GM19240 (cell line): ENCODE results near the gene C11orf21.

ENCODE experiments used
- DNase-seq: peaks from one replicate; pipeline ENCODE4 v3.0.0; 2011; ENCODE audit warnings: low spot score; ENCODE audit not compliant: insufficient read length

The C11orf21 gene

DNA sequence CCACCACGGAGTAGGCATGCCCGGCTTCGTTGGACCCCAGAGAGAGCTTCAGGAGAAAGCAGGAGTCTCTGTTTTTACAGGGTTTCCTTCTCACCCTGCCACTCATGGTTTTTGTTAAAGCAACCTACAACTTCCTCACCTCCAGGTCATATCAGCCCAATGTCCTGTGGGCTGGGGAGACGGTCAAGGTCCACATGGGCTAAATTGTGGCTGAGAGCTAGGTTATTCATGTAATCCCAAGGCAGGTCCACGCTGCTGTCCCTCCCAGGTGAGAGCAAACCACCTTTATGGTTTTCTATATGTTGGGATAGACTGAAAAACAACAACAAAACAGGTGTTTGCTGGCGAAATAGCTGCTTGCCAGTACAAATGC is 19.6 kb upstream of the C11orf21 start:
- no peak for DNase-seq

DNA sequence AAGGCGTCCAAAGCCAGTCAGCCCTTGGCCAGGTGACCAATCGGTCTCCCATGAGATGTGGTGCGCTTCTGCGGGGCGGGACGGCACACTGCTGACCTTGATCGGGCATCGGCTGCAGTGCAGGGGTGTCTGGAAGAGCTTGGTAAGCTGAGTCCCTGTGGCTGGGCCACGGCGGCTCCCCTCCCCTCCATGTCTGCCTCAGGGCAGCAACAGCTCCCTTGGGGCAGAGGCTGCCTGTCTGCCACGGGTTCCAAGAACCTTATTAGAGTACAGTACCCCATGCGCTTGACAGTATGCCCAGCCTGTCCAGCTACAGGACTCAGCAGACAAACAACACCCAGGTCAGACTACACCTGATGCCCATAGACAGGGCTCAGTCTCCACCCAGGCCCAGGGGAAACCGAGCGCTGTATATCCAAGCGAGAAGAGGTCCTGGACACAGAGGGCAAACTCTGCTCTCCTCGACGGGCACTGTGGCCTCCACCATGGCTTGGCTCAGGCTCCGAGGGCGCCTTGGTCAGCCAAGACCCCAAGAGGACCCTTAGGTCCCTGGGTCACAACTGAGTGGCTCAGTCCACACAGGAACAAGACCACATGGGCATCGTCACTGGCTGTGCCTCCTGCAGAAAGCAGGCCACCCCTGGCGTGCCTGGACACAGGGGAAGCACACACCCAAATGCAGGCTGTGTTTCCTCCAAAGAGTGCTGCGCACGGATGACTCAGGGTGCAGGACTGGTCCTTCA is 19.0 kb upstream of the C11orf21 start:
- no peak for DNase-seq

DNA sequence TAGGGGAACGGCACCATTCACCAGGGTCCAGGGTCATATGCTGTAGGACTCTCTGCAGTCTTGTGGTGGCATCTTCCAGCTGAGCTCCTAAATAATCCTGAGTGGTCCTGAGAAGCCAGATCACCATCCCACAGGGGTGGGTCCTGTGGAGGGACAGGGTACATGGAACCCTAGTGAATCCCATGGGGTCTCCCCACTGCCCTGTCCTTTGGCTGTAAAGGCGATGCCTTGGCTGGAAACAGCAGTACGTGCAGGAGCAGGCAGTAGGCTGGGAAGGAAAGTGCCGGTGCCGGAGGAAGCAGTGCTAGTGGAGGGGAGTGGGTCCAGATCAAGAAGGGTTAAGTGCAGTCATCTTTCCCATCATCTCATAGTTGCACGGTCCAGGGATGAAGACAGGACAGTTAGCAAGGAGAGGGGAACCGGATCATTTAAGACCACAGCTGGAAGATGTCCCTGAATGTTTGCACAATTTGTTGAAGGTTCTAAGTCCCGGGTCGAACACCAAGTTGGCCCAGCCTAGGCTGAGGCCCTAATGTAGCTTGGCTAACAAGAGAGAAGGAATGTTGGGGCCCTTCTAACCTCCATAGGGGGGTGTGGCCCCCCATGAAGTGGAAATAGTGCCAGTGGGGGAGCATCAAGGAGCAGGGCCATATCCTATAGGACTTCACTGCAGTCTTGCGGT is 18.2 kb upstream of the C11orf21 start:
- DNase-seq: no peak

DNA sequence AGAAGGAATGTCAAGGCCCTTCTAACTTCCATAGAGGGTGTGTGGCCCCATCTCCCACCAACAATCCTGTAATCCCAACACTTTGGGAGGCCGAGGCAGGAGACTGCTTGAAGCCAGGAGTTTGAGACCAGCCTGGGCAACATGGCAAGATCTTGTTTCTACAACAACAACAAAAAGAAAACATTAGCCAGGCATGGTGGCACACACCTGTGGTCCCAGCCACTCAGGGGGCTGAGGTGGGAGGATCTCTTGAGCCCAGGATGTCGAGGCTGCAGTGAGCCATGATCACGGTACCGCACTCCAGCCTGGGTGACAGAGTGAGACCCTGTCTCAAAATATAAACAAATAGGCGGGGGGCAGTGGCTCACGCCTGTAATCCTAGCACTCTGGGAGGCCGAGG is 17.0 kb upstream of the C11orf21 start:
- no peak for DNase-seq

DNA sequence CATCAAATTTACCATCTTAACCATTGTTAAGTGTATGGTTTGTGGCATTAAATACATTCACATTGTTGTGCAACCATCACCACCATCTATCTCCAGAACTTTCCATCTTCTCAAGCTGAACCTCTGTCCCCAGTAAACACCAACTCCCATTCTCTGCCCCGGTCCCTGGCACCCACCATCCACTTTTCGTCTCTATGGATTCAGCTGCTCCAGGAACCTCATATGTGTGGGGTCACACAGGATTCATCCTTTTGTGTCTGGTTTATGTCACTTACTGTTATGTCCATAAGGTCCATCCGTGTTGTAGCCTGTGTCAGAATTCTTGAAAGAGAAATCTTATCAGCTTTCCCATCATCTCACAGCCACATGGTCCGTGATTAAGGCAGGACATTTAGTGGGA is 16.4 kb upstream of the C11orf21 start:
- no peak for DNase-seq

DNA sequence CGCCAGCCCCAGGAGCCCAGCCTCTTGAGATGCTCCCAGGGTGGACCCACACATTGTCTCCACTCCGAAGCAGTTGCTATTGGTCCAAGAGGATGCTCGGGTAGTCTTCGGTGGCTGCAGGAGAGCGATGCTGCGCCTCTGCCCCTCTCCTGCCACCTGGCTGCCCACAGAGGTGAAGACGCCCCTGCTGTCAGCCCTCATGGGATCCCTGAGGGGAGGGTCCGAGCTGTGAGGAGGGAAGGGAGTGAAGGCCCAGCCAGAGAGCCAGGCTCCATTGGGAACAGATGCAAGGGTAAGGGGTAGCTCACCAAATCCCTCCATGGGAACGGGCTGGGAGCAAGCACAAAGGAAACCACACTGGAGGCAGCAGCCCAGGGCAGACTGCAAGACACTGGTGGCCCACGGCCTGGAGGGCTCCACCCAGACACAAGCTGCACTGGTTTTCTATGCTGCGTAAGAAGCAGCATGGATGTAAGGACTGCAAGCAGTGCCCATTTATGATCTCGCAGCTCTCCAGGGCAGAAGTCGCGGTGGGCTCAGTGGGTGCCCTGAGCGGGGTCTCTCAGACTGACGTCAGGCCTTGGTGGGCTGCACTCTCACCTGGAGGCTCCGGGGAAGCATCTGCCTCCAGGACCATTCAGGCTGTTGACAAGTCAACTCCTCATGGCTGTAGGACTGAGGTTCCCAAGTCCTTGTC is 15.8 kb upstream of the C11orf21 start:
- no peak for DNase-seq

DNA sequence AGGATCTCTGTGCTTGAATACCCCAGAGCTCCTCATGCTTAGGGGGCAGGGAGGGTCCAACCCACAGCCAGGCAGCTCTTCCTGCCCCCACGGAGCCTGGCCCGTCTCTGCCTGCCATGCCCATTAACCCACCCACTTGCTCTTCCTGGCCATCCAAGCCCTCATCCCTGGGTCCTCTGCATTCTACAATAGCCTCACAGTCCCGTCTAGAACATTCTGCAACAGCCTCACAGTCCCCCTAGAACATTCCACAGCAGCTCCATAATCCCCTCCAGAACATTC is 15.2 kb upstream of the C11orf21 start:
- DNase-seq: no peak

DNA sequence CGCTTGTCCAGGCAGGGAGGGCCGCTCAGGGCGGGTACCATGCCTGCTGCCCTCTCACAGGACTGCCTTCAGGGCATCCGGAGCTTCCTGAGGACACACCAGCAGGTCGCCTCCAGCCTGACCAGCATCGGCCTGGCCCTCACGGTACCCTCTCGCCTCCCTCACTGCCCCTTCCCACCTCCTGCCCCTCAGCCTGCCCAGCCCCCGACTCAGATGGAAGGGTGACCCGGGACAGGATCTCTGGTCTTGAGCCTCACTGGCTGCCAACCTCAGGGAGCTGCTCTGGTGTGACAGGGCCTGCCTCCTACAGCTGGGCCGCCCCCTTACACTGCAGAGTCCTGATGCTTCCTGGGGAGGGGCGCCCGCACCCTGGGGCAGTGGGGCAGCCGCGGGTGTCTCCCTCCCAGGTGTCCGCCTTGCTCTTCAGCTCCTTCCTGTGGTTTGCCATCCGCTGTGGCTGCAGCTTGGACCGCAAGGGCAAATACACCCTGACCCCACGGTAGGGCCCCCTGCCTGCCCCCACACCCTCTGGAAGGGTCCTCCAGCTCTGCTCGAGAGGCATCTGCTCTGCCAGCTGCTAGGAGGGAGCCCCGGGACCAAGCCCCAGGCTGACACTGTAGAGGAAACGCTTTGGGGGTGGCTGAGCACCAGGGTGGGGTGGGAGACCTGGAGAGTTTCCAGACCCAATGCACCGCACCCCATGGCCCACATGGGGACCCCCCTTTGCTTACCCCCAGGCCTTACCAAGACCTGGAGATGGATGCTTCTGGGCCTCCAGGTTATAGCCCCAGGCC is 14.6 kb upstream of the C11orf21 start:
- no peak for DNase-seq

DNA sequence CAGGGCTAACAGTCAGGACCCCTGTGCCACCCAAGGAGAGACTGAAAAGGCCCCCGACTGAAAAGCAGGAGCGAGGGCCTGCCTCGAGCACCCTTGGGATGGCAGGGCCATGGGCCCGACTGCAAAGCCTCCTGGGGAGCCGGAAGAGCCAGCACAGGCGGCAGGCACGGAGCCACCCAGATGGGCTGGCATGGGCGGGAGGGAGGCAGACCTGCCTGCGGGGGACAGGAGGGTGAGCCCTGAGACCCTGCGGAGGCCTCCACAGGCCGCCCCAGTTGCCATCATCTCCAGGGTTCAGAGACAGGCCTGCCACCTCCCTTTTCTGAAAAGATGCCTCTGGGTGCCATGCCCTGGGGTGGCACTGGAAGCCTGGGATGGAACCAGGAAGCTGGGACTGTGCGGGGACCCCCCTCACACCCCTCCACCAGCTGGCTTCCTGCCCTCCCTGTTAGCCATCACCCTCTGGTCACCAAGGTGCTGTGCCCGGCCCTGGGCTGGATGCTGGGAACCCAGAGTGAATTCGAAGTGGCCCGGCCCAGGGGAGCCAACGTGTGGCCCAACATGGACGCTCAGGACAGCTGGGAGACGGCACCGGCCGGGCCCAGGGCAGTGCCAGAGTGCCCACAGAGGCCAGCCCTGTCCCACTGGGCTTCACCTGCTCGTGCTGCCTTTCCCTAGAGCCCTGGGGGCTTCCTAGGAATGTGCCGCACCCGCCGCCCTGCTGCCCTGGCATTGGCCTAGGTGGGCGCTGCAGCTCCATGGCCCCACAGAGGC is 13.9 kb upstream of the C11orf21 start:
- DNase-seq: no peak

DNA sequence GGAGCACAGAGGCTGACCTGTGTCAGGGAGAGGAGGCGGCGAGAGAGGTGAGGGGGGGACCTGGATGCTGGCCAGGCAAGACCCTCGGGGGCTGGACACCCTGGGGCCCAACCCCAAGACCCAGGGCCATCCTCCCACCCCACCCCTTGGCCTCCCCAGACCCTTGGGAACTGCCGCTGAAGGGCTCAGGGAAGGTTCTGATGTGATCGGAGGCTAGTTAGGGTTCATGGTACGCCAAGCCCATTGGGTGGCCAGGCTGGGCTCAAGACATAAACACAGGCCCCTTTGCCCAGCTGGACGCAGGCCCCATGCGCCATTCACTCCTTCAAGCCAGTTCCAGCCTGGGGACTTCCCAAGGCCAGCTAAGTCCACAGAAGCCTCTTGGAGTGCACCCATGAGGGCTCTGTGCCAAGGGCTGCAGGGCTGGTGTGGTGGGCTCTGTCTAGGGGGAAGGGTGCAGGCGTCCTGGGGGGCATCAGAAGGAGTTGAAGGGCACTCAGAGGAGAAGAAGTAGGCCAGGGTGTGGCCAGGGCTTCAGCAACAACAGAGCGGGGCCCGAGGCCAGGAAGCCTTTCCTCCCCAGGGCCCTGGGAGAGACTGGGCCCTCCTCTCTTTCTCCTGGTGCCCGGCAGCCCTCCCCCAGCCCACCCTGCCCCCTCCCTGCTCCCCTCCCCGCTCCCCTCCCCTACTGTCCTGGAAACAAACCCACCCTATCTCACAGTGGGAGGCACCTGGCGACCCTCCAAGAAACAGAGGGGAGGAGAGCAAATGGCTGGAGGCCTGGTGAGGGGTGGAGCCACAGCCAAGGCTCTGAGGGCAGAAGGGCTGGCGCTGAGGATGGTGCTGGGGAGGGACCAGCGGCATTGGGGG is 13.0 kb upstream of the C11orf21 start:
- no peak for DNase-seq

DNA sequence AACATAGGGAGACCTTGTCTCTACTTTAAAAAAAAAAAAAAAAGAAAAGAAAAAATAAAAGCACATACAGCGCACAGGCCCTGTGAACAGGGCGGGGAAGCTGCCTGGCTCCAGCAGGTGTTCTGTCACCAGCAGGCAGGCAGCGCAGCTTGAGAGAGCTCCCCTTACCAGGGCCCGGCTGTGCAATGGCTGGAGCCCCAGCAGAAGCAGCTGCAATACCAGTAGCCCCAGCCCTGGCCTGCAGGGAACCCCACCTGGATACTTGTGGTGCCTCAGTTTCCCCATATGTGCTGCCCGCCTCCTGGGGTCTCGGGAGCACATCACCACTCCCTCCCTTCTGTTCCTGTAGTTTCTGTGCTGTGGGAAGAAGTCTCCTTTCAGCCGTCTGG is 12.4 kb upstream of the C11orf21 start:
- DNase-seq: no peak

DNA sequence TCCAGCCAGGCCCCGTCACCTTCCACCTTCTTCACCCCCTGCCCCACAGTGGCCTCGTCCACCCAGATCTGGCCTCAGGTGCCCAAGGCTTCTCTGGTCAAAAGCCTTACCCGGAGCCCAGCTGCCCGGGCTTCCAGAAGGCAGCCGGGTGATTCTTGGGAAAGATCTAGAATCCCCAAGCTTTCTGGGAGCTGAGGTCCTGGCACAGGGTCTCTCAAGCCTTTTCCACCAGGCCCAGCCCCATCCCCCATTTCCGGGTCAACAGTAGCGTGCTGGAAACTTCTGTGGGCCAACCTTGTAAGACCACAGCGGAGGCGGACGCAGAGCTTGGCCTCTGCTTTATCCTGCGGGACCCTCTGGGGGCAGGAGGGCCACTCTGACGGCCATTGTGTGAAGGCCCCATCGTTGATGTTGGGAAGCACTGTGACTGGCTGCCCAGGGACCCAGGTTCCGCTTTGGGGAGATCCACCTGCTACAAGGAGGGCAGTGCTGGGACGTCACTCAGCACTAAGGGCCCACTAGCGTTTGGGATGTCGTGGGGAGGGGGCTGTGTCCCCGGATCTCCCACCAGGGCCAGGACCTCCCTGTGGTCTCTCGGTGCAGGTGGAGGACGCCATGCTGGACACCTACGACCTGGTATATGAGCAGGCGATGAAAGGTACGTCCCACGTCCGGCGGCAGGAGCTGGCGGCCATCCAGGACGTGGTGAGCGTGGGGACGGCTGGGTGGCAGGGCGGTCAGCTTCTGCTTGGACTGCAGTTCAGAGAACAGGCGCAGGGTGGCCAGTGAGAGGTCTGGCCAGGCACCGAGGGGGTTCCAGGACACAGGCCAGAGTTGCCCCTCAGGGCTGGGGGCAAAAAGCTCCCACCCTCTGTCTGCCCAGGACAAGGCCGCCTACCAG is 11.6 kb upstream of the C11orf21 start:
- DNase-seq: no peak

DNA sequence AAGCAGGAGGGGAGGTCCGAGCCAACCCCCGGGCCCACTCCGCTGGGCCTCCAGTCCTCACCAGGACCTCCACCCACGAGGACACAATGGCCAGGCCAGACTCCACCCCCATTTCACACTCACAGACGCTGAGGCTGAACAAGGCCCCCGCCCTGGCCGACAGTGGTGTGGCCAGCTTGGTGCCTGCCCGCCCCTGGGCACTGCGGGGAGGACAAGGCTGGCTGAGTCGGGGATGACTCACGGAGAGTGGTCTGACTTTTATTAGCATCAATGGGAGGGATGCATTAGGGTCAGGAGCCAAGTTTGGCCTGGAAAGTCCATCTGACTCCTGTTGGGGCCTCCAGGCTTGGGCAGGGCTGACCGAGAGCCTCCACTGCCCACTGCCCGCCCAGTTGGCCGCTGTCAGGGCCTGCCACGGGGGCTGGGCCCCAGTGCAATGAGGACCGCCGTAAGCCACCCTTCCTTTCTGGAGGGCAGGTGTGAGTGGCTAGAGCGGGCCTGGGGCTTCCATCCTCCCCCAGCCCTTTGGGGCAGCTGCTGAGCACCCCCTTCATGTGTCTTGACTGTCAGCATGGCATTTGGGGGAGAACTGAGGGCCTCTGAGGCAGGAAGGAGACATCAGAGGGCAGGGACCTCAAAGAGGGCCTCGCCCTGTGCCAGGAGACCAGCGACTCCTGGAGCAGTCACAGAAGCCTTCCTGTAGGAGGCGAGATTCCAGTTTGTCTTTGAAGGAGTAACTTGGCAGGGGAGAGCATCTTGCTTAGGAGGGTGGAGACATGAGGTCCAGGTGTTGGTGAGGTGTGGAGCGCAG is 10.7 kb upstream of the C11orf21 start:
- no peak for DNase-seq

DNA sequence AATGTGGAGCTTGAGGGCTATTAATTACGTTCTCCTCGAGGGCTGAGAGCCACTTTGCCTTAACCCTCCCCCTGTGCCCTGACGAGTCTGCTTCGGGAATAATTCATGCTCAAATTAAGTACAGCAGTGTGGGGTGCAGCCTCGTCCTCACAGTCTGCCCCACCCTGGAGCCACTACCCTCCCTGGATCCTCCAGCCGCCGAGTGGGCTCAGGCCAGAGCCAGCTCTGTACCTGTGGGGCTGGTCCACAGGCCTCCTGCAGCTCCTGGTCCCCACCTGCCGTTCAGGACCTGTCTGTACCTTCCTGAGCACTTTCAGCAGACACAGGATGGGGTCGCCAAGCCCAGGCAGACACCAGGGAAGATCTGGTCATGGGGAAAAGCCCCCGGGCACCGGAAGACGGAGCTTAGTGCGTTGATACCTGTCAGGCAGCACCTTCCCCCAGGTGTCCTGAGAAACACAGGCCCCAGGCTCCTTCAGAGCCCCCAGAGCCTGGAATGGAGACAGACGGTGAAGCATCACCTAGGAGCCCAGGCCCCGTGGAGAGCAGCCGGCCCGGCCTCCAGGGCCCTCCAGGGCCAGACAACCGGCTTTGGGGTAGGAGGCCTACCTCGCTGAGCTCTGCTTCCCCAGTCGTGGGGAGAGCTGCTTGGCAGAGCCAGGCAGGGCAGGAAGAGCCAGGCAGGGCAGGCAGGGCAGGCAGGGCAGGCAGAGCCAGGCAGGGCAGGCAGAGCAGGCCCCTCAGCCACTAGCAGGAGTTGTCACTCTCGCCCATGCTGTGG is 9.8 kb upstream of the C11orf21 start:
- no peak for DNase-seq

DNA sequence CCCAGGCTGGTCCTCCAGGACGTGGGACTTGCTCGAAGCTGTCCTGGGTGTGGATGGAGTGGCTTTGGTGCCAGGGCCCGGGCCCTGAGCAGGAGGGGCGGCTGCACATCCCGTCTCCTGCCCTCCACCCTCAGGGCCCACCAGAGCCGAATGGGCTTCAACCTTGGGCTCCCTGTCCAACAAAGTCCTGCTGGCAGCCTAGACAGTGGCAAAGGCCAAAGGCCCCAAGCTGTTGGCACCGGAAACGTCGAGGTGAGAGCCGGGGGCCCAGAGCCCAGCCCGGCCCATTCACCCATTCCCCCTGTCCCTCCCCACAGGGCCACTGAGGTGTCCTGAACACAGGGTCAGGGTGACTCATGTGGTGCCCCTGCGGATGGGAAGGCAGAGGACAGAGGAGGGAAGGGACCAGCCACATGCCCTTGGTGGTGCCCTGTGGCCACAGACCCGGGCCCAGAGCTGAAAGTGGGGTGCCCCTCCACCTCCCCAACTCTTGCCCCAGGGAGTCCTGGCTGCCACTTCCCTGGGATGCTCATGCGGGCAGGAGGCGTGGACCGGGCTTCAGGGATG is 9.2 kb upstream of the C11orf21 start:
- DNase-seq: no peak

DNA sequence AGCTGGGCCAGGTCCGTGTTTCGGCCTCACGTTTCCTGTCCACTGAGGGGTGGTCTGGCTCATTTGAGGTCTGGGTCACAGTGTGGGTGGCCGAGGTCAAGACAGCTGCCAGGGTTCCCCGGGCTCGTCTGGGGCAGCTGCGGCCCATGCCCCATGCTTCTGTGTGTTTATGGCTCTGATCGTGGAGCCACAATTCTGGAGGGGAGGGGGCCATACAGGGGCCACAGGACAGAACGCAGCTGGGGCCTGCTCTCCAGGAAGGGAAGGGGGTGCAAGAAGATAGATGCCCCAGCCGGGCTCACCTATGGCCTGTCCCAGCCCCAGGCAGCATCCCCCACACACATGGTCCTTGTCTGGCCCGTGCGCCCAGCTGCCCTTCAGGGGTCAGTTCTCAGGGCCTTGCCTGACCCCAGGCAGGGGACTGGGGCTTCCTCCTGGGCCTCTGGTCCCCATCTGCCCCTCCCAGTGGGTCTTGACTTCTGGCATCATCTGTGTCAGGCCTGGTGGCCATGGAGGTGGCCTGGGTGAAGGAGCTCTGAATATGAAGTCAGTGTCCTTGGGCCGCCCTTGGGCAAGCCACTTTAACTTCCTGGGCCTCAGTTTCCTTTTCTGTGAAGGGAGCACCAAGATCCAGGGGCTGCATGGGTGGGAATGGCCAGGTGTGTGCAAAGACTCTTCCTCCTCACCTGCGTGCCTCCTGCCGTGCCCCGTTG is 8.5 kb upstream of the C11orf21 start:
- no peak for DNase-seq
